GM12865 (cell line): ENCODE data around the gene FOXP4.

ENCODE experiments used
- DNase-seq: peaks from one replicate; pipeline ENCODE4 v3.0.0; 2010; ENCODE audit warnings: low read depth
- H3K4me3 ChIP-seq: 2 replicates; pipeline ENCODE4 v1.5.1; 2011; ENCODE audit warnings: mild to moderate bottlenecking, low read depth, low read length, control low read depth
- CTCF ChIP-seq: IDR thresholded peaks from 2 replicates; pipeline ENCODE4 v1.5.1; 2011; ENCODE audit warnings: low read length, control low read depth, low read depth, inconsistent platforms; ENCODE audit not compliant: insufficient read depth; ENCODE audit errors: missing control alignments

FOXP4 gene

GRCh38 chr6:41502917-41503671, 43.1 kb upstream of the FOXP4 start:
- no peak for DNase-seq

GRCh38 chr6:41503827-41504465, 42.2 kb upstream of the FOXP4 start:
- peak overlapping the region; percentile 17 for H3K4me3 ChIP-seq
- peak; percentile 49 for DNase-seq
- no peak for TF ChIP-seq CTCF

More at GRCh38 chr6:41502917-41503671, 43.1 kb upstream of the FOXP4 start:
- TF ChIP-seq CTCF, result no peak
- no peak overlapping the region; the same call in 1 of the 2 replicates for H3K4me3 ChIP-seq

- peak overlapping the region; percentile 17 for H3K4me3 ChIP-seq
- no peak for TF ChIP-seq CTCF
- no peak for DNase-seq
Measured at GRCh38 chr6:41504466-41505121, 41.6 kb upstream of the FOXP4 start.

GRCh38 chr6:41505122-41506049, 40.8 kb upstream of the FOXP4 start:
- DNase-seq, result peak; percentile 82
- H3K4me3 ChIP-seq, result peak overlapping the region; percentile 17
- TF ChIP-seq CTCF, result no peak

GRCh38 chr6:41508479-41508878, 37.7 kb upstream of the FOXP4 start:
- no peak for TF ChIP-seq CTCF
- no peak overlapping the region for H3K4me3 ChIP-seq
- DNase-seq, result no peak

- DNase-seq, result no peak
- H3K4me3 ChIP-seq, result no peak overlapping the region
- no peak for TF ChIP-seq CTCF
Measured at GRCh38 chr6:41509580-41509979, 36.6 kb upstream of the FOXP4 start.
